Fibroblast of upper back skin (primary cell): ENCODE results near the gene ARID2.

Experiments used
- DNase-seq: peaks from one replicate; pipeline ENCODE4 v3.0.0-alpha.2; 2013

The ARID2 gene

DNA sequence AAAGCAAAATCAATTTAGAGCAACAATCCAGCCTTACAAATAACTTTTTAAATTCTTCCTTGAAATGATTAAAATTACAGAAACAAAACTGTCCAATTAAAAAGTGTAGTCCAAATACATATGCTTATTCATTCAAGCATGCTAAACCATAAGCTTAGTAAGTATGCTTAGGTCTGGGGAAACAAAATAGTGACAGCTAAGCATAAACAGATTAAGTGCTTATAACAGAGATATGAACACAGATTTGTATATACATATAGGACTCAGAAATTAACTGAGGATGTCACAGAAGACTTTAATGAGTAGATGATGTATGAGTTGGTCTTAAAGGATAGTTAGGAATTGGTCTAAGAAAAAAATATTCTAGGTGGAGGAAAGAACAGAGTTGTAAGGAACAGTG is 219.0 kb downstream of the ARID2 start:
- DNase-seq = no peak
